T47D (cell line): ENCODE measurements around the gene MAP1LC3B.

Experiments
- DNase-seq, 2 experiments: peaks; one replicate each; pipeline versions ENCODE4 v3.0.0 to v3.0.0-alpha.2; 2011 to 2012; ENCODE audit warnings: low read depth in 1 of 2, low spot score in 1 of 2
- JUND ChIP-seq: IDR thresholded peaks from 2 replicates; pipeline ENCODE4 v1.6.1; 2012; ENCODE audit warnings: low read depth
- in situ Hi-C: cut with HindIII; loops from 2 replicates; pipeline ENCODE4 v1.10.0; 2016; ENCODE audit warnings: low sequenced_read_pairs, low pct_unique_long_range_greater_than_20kb

The MAP1LC3B gene

GRCh38 chr16:87391950-87392820, at the start of gene MAP1LC3B:
TSS of gene MAP1LC3B (plus strand) at chr16:87392336. CDS start at chr16:87392428, 92 bp downstream.
- no peak for TF ChIP-seq JUND
- peak; percentile 98 for DNase-seq
- in situ Hi-C loops = no loop called here

GRCh38 chr16:87342504-87342903, 49.6 kb upstream of the MAP1LC3B start:
- no peak for DNase-seq
- in situ Hi-C loops = no loop called here
- TF ChIP-seq JUND = no peak

- TF ChIP-seq JUND = no peak
- DNase-seq = no peak
- in situ Hi-C loops = no loop called here
Measured at GRCh38 chr16:87342978-87343752, 49.0 kb upstream of the MAP1LC3B start.

GRCh38 chr16:87343753-87344050, 48.4 kb upstream of the MAP1LC3B start:
- in situ Hi-C loops = no loop called here
- DNase-seq = no peak
- no peak for TF ChIP-seq JUND

GRCh38 chr16:87344165-87344930, 47.8 kb upstream of the MAP1LC3B start:
- in situ Hi-C loops = no loop called here
- no peak for TF ChIP-seq JUND
- DNase-seq = no peak

GRCh38 chr16:87344931-87345631, 47.1 kb upstream of the MAP1LC3B start:
- no peak for DNase-seq
- in situ Hi-C loops = no loop called here
- no peak for TF ChIP-seq JUND

- in situ Hi-C loops = no loop called here
- TF ChIP-seq JUND = no peak
- DNase-seq = no peak
Measured at GRCh38 chr16:87345726-87346424, 46.3 kb upstream of the MAP1LC3B start.

- TF ChIP-seq JUND = no peak
- in situ Hi-C loops = no loop called here
- no peak for DNase-seq
Measured at GRCh38 chr16:87346517-87347060, 45.5 kb upstream of the MAP1LC3B start.

GRCh38 chr16:87347932-87348615, 44.1 kb upstream of the MAP1LC3B start:
- TF ChIP-seq JUND = no peak
- in situ Hi-C loops = no loop called here
- DNase-seq = no peak

- in situ Hi-C loops = no loop called here
- DNase-seq = no peak
- TF ChIP-seq JUND = no peak
Measured at GRCh38 chr16:87348616-87349157, 43.4 kb upstream of the MAP1LC3B start.

- in situ Hi-C loops = no loop called here
- TF ChIP-seq JUND = no peak
- DNase-seq = no peak
Measured at GRCh38 chr16:87350031-87350430, 42.1 kb upstream of the MAP1LC3B start.
